NCI-H146 treated with DMSO at 0.1 percent for 48 hours (cell line): ENCODE results near the gene PRKCZ.

Experiments used
- DNase-seq: peaks from one replicate; lab custom pipeline; 2025; ENCODE audit not compliant: unreplicated experiment; lab: John Stamatoyannopoulos, UW

PRKCZ gene

GRCh38 chr1:2189459-2190425 is 139.5 kb downstream of the PRKCZ start:
- peak; percentile 83 for DNase-seq

- DNase-seq, result no peak
Measured at GRCh38 chr1:2190491-2190976, 140.3 kb downstream of the PRKCZ start.

DNA sequence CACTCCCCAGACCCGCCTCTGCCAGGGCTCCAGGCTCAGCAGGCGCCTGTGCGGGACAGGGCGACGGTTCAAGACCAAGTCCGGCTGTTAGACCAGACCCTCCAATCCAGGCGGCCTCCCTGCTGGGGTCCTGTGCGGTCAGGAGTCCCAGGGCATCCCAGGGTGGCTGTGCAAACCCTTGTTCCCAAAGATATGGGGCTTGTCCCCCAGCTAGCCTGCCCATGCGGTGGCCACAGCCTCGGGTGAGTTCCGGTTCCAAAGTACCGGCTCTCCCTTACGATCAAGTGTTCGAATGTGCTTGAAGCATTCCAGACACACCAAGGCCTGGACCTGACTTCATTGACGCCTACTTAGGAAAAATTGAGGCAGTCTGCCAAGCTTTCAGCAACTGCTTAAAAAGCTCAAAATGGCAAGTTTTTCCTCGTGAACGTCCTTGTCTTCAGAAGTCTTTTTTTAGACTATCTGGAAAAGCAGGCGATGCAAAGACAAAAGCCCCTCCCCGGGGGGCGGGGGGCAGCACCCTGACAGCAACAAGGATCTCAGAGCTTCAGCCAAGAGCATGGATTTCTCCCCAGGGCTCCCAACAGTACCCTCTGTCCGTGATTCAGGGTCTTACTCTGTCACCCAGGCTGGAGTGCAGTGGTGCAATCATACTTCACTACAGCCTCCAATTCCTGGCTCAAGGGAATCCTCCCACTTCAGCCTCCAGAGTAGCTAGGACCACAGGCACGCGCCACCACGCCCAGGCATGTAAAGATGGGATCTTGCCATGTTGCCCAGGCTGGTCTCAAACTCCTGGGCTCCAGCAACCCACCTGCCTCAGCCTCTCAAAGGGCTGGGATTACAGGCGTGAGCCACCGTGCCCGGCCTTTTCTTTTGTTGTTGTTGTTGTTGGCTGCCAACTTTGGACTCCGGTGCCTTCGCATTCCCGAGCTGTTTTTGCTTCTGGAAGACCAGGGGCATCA is 142.1 kb downstream of the PRKCZ start:
- DNase-seq, result no peak

DNA sequence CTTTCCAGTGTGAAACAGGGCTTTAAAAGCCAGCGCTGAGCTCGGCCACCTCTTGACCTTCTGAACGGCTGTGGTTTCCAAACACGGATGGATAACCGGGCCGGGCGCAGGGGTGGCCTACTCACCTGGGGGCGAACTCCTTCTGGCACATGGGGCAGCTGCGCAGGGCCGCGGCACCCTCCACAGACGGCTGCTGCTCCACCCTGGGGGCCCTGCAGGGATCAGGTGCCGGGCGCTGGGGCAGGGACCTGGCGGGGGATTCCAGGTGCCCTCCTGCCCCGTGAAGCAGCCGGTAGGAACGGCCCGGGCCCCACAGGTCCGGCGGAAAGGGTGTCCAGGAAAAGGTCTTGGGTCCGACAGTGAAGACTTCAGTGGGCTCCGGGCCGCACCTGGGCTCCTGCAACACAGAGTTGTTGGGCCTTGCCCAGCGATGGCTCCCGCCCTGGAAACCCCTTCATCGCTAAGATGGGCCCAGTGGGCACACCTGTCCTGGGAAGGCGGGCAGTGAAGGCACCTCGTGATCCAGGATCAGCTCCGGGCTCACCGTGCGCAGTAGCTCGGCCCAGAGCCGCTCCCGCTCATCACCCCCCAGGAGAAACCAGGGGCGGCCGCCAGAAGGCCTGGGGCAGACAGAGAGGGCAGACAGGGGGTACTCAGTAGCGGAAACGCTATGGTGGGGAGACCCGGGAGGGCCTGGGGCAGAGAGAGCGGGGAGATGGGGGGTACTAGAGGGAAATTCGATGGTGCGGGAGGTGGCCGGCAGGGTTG is 143.5 kb downstream of the PRKCZ start:
- DNase-seq, result no peak

GRCh38 chr1:2194319-2194897 is 144.2 kb downstream of the PRKCZ start, which contains the start of gene FAAP20:
FAAP20 (minus strand) TSS chr1:2194772; CDS start chr1:2194749, 23 bp downstream.
- peak; percentile 10 for DNase-seq

DNA sequence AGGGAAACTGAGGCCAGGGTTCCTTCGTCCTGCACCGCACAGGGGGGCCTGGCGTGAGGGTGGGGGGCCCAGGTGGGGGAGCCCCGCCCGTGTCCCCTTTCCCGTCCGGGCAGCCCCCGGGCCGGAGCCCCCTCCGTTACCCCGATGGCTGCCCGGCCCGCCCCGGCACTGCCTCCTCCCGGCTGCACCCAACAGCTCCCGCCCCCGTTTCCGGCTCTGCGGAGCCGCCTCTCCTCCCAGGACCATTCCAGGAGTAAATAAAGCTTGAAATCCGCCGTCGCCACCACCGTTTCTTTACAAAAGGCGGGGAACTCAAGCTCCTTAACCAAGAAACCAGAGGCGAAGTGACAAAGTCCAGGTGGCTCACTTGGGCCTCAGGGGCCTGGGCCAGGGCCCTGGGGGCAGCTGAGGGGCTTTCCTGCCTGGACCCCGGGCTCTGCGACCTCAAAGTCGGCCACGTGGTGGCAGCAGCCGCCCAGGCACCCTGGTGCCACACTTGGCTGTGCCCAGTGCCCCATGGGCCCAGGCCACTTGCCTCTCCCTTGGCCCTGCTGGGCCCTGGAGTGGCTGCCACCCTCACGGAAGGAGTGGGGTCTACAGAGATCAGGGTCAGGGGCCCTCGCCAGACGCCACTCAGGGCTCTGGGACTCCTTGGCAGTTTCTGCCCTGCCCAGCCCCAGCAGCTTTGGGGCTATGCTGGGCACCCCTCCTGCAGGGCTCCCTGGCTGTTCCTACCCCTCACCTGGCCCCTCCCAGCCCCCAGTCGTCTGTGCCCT is 144.9 kb downstream of the PRKCZ start:
- peak; percentile 37 for DNase-seq

- no peak for DNase-seq
Measured at GRCh38 chr1:2195785-2196184, 145.6 kb downstream of the PRKCZ start.

DNA sequence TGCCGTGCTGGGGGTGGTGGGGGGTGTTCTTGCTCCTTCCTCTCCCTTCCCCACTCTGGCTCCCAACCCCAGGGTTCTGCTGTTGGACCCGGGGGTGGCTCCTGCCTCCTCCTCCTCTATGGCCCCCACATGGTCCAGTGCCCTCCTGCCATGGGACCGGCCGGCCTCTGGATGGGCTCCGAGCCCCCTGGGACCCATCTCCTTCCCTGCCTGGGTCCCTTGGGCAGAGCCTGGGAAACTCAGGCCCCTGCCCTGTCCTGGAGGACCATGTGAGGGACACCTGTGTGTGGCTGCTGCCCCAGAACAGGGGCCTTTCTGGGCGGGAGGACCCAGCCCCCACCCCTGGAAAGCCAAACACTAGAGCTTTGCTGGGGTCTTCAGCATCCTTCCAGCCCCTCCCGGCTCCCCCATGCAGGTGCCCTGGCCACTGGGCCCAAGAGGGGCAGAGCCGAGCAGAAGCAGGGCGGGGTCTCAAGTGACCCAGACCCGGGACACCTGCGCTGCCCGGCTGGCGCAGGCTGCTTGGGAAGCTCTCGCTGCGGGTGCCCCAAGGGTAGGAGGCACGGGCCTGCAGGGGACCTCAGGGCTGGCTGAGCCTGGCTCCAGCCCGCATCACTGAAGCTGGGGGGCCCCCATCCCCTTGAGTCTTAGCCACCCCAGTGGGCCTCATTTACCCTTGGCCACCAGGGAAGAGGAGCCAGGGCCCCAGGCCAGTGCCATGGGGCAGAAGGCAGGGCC is 146.9 kb downstream of the PRKCZ start:
- no peak for DNase-seq

- DNase-seq, result no peak
Measured at GRCh38 chr1:2197707-2198165, 147.5 kb downstream of the PRKCZ start.

DNA sequence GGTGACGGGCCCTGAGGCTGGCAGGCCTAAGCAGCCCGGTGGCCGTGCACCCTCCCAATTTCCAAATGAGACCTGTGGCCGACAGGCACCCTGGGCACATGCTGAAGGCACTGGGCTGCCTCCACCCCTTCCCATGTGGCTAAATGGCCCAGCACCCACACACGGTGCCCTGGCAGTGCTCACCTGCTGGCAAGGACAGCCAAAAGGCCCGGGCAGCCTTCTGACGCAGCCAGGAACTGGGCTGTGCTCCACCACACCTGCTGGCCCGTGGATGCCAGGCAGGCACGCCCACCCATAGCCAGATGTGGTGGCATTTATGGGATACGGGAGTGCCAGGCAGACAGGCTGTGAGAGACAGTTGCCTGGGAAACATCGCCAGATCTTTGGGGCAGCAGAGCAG is 148.4 kb downstream of the PRKCZ start:
- no peak for DNase-seq

DNA sequence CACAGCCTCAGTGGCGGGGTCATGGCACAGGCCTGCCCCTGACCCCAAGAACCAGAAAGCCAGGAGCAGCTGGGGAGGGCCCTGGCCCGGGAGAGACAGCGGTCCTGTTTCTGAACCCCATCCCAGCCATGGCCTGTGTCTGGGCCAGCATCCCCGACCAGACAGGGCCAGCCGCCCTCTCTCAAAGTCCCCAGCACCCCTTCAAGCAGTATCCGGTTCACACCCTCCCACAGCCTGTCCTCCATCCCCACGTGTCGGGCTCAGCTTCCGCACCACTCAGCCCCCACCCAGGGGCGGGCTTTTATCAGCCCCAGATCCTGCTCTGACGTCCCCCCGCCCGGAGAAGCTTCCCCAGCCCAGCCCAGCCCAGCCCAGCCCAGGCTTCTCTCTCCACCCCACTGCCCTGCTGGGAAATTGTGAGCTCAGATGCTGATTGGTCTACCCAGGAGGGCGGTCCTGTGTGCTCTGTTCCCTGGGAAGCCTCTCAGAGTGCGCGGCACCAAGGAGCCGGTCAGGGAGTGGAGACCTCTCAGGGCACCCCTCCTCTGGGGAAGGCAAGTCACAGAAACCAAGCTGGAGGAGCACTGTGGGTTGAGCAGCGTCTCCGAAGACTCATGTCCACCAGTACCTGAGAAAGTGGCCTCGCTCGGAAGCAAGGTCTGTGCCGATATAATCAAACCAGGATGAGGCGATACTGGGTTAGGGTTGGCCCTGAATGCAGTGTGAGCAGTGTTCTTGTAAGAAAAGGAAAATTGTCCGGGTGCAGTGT is 149.0 kb downstream of the PRKCZ start:
- peak; percentile 55 for DNase-seq

- no peak for DNase-seq
Measured at GRCh38 chr1:2200308-2200943, 150.2 kb downstream of the PRKCZ start.

GRCh38 chr1:2201062-2201461 is 150.9 kb downstream of the PRKCZ start:
- no peak for DNase-seq

DNA sequence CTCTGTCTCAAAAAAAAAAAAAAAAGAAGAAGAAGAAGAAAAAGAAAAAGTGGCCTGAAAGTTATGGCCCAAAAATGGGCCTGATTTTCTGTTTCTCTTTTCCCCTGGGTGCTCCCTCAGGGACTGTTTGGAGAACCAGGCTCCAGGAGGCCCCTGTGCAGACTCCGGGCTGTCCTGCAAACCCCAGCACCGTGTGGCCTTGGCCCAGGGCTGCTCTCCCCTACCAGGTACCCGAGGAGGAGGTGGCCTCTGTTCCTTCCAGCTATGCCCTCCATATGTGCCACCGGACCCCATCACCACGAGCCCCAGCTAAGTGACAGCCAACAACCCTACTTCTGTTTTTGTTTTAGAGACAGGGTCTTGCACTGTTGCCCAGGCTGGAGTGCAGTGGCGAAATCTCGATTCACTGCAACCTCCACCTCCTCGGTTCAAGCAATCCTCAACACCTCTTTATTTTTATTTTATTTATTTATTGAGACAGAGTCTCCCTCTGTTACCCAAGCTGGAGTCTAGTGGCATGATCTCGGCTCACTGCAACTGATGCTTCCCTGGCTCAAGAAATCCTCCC is 151.9 kb downstream of the PRKCZ start:
- no peak for DNase-seq

GRCh38 chr1:2202843-2203601 is 152.8 kb downstream of the PRKCZ start:
- no peak for DNase-seq

DNA sequence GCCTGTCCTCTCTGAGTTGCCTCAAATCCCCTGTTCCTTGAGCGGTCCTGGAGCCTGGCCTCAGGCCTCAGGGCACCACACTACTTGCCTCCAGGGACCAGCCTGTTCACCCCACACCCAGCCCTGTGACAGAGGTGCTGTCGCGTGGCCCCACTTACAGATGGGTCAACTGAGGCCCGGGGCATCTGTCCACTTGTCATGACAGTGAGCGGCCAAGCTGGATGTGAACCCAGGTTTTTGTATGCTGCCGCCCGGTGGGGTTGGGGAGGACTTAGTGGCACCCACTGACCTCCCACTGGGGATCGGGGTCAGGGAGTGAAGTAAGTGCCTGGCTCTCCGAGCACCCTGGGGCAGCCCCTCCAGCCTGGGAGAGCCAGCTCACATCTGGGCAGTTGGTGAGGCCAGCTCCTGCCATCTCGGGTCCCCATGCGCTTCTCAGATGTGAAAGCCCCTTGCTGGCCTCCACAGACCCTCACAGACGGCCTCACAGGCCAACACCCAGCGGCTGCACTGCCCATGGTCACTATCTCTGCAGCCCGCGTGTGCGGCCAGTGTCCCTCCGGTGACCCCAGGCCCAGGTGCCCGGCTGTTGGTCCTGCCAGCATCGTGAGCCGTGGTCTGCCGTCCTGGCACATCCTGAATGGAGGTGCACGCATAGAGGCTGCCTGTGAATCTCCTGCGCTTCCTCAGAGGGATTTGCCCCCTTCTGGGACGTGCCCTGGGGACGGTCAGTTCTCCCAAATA is 153.6 kb downstream of the PRKCZ start:
- DNase-seq, result no peak
